ENCODE measurements around the gene CISD2.
"Not testable (repeated sequence)": the region's sequence is repeated elsewhere in the genome, so short reads cannot be mapped to it uniquely, and the experiment has no call there.

CISD2 gene

DNA sequence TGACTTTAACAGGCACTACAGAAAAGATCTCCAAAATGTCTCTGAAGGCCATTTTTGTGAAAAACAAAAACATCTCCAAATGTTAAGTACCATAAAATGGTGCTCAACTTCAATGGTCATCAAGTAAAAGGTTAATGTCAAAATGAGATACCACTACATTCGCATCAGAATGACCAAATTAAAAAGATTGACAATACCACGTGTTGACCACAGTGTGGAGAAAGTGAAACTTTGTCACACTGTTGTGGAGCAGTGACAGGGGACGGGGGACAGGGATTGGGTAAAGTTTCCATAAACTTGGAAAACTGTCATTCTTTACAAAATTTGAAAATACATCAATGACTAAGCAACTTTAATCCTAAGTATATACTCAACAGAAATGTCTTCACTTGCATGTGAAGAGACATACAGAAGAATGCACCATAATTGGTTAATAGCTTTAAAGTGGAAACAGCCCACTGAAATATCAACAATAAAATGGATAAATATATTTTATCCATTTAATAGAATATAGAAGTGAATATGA lies 19.1 kb upstream of the CISD2 start:
- DNase-seq (ENCODE audit: low read depth, low spot score): no peak

DNA sequence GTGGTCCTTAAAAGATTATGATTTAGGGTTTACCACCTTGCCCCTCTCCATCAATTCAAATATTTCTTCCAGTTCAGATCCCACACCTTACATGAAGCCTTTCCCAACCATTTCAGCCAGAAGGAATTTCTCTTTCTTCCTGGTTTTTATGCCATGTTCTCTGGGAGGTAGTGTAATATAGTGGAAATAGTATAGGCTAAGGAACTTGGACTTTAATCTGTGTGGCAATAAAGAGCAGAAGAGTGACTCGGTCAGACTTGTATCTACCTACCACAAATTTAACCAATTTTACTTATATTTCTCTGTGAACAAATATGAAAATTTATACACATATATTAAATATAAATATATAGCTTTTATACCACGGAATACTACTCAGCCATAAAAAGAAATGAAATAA lies 18.4 kb upstream of the CISD2 start:
- DNase-seq (ENCODE audit: low read depth, low spot score): no peak

DNA sequence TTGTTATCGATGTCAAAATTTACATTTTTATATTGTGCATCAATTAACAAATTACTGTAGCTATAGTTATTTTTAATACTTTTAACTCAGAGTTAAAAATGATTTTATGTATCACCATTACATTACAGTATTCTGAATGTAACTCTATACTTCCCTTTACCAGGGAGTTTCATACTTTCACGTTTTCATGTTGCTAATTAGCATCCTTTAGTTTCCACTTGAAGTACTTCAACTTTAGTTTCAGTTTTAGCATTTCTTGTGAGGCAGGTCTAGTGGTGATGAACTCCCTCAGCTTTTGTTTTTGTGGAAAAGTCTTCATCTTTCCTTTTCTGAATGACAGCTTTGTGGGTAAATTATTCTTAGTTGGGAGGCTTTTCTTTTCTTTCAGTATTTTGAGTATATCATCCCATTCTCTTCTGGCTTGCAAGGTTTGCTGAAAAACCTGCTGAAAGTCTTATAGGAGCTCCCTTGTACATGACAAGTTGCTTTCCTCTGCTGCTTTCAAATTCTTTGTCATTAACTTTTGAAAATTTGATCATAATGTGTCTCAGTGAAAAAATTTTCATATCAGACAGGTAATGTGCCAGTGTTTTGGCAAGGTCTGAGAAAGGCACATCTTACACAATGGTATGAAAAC lies 9.8 kb upstream of the CISD2 start:
- no peak for DNase-seq (ENCODE audit: low read depth, low spot score)

DNA sequence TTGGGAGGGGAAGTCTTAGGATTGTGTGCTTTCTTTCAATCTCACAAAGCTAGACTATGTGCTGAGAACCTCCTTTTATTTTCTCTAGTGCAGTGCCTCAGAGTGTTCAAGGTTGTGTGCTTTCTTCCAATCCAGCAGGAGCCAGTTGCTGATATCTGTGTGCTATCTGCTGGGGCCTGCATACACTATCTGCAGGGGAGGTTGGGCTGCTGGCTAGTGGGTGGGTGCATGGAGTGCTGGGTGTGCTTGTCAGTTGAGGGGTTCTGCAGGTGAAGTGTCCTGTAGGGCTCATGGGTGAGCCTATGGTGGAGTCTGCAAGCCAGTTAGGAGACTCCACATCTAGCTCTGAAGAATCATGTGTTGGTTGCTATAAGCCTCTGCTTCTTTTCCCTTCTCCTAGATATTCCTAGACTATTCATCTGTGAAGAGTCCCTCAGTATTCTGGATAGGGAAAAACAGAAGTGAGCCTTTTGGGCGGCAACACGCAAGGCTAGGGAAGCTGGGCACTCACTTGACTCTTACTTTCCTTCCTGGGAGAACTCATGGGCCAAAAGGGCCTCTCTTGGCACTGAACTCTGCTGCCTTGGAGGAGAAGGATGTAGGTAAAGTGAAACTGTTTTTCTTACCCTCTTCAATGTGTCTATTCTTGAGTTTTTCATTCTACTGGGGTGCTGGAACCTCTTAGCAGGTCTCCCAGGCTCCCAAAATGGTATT lies 8.0 kb upstream of the CISD2 start:
- DNase-seq (ENCODE audit: low read depth, low spot score): no peak

DNA sequence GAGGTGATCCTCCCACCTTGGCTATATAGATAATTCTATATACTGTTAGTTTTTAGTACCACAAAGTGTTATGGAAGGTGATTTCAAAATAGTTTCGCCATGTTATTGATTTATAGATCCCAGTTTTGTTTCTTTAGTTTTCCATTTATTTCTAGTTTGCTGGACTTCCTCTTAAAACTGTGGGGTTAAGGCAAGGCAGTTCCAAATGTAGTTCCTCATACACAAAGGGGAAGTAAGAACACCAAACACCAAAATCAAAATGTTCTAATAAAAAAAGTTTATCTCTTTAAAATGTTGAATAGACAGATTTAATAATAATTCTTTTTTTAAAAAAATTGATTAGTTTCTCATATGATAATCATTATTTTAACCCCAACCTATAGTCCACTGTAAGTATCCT lies 6.8 kb upstream of the CISD2 start:
- no peak for DNase-seq (ENCODE audit: low read depth, low spot score)

DNA sequence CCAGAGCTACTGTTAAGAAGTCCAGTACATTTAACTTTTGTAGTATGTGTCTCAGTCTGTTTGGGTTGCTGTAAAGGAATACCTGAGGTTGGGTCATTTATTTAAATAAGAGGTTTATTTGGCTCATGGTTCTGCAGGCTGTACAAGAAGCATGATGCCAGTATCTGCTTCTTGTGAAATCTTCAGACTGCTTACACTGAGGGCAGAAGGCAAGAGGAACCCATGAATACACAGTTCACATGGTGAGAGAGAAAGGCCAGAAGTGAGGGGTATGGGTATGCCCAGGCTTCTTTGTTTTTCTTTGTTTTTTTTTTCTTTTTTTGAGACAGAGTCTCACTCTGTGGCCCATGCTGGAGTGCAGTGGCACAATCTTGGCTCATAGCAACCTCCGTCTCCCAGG lies 6.0 kb upstream of the CISD2 start:
- DNase-seq (ENCODE audit: low read depth, low spot score): no peak

DNA sequence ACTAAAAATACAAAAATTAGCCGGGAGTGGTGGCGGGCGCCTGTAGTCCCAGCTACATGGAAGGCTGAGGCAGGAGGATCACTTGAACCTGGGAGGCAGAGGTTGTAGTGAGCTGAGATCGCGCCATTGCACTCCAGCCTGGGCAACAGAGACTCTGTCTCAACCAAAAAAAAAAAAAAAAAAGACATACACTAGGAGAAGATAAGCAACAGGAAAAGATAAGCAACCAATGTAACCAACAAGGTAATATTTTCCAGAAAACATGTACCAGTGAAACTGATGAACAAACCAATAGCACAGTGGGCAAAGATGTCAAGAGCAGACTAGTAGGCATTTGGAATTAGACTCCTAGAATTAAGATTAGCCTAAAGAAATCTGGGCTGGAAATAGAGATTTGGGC lies 3.5 kb upstream of the CISD2 start:
- not testable (repeated sequence) for DNase-seq (ENCODE audit: low read depth, low spot score)

DNA sequence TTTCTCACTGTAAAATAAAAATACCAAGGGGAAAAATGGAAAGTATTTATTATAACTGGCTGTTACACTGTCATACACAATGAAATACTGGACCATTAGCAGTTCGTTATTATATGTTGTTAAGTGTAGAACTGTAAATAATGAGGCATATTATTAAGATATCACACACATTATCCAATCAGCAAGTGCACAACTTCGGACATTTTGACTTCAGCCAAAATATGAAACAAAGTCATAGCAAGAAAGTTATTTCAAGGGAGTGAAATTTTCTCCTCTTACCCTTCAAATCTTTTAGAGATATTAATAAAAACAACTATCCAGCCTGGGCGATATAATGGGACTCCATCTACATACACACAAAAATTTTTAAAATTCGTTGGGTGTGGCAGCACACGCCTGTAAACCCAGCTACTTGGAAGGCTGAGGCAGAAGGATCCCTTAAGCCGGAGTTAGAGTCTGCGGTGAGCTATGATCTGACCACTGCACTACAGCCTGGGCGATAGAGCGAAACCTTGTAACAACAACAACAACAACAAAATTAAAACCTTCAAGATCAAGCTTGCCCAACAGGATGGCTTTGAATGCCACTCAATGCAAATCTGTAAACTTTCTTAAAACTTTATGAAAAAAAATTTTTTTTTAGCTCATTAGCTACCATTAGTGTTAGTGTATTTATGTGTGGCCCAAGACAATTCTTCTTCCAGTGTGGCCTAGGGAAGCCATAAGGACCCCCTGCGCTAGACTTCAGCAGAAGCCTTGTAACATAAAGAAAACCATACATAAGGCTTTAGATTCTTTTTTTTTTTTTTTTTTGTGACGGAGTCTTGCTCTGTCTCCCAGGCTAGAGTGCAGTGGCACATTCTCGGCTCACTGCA lies 1.3 kb upstream of the CISD2 start:
- DNase-seq (ENCODE audit: low read depth, low spot score): no peak

DNA sequence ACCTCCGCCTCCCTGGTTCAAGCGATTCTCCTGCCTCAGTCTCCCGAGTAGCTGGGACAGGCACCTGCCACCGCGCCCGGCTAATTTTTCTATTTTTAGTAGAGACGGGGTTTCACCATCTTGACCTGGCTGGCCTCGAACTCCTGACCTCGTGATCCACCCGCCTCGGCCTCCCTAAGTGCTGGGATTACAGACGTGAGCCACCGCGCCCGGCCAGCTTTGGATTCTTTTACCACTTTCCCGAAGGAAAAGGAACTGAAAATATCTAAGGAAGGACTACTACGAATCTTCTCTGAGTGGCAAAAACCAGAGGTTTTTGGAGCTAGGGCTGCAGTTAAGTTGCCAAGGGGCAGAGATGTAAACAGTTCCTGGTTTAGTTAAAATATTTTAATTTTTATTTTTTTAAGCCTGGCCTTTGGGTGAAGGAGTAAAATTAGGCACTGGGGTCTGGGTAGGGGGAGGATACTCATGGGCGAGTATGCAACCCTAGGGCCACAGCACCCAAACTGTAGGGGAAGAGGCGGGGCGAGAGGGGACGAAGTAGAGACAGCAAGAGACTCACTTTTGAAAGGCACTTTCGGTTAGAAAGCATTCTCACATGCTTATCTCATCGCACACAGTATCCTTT lies 525 bp upstream of the CISD2 start:
- DNase-seq (ENCODE audit: low read depth, low spot score): no peak

DNA sequence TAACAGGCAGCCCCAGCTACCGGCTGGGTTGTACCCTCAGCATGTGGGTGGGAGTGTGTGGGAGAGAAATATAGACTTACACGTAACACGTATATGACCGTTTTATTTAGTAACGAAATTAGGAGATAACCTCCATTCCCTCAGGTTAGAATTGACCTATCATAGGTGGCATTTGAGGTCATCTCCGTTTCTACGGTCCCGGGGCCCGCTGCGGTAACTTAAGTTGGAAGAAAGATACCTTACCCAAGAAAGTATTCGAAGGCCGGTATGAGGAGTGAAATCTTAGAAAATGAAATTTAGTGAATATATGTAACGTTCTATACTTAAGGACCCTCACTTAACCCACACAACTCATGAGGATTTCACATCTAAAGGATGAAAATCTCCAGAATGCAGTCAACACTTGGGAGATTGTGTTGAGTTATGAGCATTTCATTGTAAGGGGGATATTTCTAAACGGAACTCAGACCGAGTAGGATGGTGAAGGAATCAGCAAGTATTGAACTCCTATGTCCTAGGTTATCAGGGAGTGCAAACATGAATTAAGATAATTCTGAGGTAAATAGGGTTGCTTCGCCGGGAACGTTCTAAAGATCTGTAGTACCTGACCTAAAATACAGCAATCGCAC lies 891 bp downstream of the CISD2 start:
- no peak for DNase-seq (ENCODE audit: low read depth, low spot score)

DNA sequence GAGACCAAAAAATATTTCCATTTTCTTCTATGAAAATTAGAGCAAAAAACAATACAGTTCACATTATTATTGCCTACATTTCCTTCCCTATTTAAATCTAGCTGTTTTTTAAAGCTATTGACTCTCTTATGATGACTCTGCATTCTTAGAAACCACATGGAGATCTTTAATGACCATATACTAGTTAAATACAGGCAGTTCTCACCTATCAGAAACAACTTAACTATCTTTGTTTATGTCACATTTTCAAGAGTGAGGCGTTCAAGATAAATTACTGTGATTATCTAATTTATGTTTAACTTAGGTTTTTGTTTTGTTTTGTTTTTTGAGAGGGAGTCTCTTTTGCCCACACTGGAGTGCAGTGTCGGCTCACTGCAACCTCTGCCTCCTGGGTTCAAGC lies 3.0 kb downstream of the CISD2 start:
- DNase-seq (ENCODE audit: low read depth, low spot score): no peak

DNA sequence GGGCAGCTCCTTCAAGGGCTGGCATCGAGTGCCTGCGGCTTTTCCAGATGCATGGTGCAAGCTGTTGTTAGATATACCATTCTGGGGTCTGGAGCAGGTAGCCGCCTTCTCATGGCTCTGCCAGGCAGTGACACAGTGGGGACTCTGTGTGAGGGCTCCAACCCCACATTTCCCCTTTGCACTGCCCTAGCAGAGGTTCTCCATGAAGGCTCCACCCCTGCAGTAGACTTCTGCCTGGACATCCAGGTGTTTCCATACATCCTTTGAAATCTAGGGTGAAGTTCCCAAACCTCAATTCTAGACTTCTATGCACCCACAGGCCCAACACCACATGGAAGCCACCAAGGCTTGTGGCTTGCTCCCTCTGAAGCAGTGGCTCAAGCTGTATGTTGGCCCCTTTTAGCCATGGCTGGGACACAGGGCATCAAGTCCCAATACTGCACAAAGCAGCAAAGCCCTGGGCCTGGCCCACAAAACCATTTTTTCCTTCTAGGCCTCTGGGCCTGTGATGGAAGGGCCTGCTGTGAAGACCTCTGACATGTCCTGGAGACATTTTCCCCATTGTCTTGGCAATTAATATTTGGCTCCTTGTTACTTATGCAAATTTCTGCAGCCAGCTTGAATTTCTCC lies 8.8 kb downstream of the CISD2 start:
- DNase-seq (ENCODE audit: low read depth, low spot score): not testable (repeated sequence)

DNA sequence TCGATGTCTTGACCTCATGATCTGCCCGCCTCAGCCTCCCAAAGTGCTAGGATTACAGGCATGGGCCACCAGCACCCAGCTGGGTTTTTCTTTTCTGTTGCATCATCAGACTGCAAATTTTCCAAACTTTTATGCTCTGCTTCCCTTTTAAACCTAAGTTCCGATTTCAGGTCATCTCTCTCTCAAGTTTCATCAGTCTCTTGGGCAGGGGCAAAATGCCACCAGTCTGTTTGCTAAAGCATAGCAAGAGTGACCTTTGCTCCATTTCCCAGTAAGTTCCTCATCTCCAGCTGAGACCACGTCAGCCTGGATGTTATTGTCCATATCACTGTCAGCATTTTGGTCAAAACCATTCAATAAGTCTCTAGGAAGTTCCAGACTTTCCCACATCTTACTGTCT lies 9.6 kb downstream of the CISD2 start:
- not testable (repeated sequence) for DNase-seq (ENCODE audit: low read depth, low spot score)

DNA sequence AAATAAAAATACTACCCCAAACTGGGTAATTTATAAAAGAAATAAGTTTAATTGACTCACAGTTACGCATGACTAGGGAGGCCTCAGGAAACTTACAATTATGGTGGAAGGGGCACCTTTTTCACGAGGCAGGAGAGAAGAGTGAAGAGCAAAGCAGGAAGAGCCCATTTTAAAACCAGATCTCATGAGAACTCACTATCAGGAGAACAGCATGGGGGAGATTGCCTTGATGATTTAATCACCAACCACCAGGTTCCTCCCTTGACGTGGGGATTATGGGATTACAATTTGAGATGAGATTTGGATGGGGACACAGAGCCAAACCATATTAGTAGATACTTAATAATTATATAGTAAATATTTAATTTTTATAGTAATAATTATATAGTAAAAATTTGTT lies 10.1 kb downstream of the CISD2 start:
- no peak for DNase-seq (ENCODE audit: low read depth, low spot score)

DNA sequence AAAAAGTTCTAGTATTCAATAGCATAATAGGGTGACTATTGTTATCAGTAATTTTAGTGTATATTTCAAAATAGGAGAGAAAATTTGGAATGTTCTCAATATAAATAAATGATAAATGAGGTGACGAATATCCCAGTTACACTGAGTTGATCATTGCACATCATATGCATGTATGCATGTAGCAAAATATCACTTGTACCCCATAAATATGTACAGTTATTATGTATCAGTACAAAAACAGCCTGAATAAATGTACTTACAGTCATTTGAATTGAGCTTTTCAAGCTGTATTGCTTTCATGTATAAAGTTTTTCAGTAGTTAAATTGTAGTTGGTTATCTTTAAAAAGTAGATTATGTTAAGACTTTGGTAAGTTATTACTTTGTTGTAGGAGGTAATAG lies 12.6 kb downstream of the CISD2 start:
- DNase-seq (ENCODE audit: low read depth, low spot score): no peak

DNA sequence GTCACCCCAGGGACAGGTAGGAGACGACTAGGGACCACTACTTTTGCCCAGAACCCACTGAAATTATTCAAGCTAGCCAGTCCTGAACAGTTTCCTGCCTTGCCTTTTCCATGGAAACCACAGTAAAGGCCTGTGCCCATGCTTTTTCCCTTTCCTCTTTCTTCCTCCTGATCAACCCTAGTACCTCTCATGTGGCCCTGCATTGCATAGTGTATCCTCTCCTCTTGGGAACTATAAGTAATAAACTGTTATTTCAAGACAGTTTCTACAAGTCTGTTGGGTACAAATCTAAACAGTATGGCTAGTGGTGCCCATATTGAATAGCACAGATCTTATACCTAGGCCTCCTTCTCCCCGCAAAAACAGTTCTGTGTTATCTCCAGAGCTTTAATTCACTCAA lies 14.5 kb downstream of the CISD2 start:
- no peak for DNase-seq (ENCODE audit: low read depth, low spot score)

DNA sequence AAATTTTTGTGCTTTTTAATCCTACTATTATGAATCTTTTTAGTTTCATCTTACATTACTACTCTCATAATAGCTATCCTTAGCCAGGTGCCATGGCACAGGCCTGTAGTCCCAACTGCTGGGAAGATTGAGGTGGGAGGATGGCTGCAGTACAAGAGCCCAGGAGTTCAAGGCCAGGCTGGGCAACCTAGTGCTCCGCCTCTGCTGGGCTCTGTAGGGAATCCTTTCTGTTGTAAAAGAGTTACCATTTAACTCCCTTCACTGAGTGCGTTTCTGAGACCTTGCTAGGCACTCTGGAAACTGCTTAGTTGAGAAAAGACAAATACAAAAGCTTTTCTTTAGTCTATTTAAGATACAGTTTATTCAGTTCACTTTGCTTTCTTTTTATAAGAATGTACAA lies 19.8 kb downstream of the CISD2 start:
- DNase-seq (ENCODE audit: low read depth, low spot score): not testable (repeated sequence)

DNA sequence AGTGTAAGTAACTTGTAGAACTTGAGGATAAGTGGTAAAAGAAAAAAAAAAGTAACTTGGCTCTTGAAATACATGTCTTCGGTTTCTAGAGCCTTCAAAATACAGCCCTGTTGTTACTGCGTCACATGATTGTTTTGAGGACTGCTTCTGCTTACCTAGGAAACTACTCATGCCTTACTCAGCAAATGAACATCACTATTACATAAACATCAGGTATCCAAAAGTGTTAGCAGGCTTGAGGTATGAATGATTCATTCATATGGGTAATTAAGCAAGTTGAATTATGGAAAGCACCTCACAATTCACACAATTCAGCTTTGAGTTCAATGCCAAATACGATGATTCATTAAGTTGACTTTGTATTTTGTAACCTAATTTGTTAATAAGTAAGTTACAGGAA lies 21.1 kb downstream of the CISD2 start:
- not testable (repeated sequence) for DNase-seq (ENCODE audit: low read depth, low spot score)

DNA sequence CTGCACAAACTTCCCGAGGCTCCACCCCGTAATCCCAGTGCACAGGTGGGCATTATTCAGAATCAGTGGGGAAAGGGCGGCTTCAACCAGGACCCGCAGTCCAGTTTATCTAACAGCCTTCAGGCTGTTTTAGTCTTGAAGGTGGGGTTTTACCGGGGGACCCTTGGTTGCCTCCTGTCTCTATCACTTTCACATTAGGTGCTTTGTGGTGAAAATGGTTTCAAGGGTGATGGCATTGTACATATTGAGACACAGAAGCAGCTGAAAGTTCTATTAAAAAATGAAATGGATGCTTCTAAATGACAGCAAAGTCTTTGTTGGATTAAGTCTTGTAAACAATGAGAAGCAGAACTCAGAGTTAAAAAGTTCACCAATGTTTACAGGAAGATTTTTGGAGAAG lies 27.8 kb downstream of the CISD2 start:
- DNase-seq (ENCODE audit: low read depth, low spot score): not testable (repeated sequence)

DNA sequence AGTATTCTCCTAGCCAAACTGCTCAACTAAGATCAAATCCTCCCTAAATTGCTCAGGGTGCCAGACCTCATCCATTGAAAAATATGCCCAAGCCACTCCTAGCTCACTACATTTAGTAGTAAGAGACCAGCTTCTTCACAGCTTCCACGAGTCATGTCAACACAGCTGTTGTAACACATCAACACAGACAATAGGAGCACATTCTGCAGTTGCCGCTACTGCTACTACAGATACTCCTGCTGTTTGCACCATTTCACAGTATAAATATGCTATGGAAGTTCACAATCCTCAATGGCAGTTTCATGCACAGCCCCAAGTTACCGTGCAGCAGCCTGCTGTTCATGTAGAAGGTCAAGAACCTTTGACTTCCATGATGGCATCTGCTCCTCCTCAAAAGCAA lies 28.8 kb downstream of the CISD2 start:
- not testable (repeated sequence) for DNase-seq (ENCODE audit: low read depth, low spot score)

DNA sequence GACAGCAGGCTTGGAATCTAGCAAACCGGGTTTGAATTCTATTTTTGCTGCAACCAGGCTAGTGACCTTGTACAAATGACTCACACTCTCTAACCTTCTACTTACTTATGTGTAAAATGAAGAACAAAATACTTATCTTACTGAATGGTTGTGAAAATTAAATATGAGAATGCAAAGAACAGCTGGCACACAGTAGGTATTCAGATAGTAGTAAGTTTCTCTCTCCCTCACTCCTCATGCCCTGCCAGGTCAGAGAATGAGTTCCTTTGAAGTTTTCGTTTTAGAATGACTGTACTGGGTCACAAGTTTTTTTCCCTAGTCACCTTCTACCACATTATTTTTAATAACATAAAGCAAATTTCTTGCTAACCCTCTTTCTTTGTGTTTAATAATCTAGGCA lies 33.0 kb downstream of the CISD2 start:
- DNase-seq (ENCODE audit: low read depth, low spot score): no peak

Measured in ELF-1 (cell line).